HG03175 (cell line): ENCODE measurements around the gene KIF26A.
"Not testable (repeated sequence)": the region's sequence is repeated elsewhere in the genome, so short reads cannot be mapped to it uniquely, and the experiment has no call there.

Experiments used
- ATAC-seq: cut with Tn5 transposase; IDR thresholded peaks from one replicate; pipeline ENCODE4 v1.9.1; 2021; ENCODE audit warnings: mild to moderate bottlenecking, moderate library complexity; ENCODE audit not compliant: unreplicated experiment

The KIF26A gene

GRCh38 chr14:104219731-104220214 is 81.4 kb downstream of the KIF26A start:
- ATAC-seq = no peak

DNA sequence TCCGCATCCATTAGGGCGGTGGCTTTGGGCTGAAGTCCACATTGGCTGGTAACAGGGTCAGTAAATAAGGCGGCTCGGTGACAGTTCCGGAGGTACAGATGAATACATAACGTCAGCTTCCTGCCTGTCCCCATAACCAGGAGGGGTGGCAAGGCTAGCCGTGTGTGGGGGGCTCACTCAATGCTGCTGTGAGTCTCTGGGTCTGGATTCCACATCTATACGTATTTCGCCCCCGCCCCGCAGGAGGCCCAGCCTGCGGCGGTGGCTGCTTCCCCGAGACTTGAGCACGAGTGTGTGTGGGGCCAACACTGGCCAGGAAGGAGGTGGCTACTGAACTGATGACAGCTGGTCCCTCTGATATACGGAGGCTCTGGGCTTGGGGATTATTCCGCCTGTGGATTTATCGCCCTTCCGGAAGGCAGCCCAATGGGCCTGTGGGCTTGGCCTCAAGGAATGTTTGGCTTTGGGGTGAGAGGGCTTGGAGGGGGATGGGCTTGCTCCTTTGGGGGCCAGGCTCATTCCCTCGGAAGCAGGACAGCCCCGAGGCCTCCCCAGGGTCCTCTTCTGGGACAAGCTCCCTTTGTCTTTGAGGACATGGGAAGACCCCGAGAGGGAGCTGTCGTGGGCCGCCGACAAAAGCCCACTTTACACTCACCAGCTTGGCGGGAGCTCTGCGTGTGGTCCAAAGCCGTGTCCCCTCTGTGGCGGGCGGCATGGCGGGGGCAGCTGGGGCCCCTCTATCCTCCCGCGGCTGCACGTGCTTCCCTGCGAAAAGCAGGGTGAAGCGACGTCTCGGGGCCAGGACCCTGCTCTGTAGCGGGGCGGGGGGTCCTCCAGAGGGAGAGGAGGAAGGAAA is 82.1 kb downstream of the KIF26A start:
- ATAC-seq = no peak

GRCh38 chr14:104221071-104221625 is 82.8 kb downstream of the KIF26A start:
- no peak for ATAC-seq

GRCh38 chr14:104221636-104222369 is 83.4 kb downstream of the KIF26A start:
- ATAC-seq = no peak

DNA sequence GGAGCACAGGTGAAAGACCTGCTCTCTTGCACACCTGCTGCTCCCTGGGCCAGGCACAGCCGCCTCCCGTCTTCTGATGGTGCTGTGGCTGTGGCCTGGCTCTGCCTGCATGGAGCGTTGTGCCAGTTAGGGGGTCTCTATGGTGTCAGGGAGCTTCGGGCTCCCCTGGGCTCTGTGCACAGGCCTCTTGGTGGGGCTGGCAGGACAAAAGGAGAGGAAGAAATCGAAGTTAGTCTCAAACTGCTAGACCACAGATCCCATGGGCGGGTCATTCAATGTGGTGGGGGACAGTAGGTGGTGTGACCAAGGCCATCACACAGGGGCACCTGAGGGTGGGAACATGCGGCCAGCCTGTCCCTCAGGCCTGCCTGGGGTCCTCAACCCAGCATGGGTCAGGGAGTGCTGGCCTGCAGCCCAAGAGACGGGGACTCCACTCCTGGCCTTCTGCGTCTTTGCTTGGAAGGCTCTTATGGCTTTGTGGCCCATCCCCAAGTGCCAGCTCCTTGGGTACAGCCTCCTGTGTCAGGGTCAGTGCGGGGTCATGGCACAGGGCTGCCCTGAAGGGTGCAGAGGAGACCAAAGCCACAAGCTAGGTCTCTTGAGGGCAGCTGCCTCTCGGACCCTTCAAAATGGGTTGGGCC is 84.1 kb downstream of the KIF26A start:
- ATAC-seq = no peak

GRCh38 chr14:104223101-104224041 is 85.0 kb downstream of the KIF26A start:
- ATAC-seq = no peak

GRCh38 chr14:104224131-104224505 is 85.7 kb downstream of the KIF26A start:
- ATAC-seq = no peak

GRCh38 chr14:104224506-104225277 is 86.3 kb downstream of the KIF26A start:
- no peak for ATAC-seq

GRCh38 chr14:104225278-104226190 is 87.1 kb downstream of the KIF26A start:
- not testable (repeated sequence) for ATAC-seq

DNA sequence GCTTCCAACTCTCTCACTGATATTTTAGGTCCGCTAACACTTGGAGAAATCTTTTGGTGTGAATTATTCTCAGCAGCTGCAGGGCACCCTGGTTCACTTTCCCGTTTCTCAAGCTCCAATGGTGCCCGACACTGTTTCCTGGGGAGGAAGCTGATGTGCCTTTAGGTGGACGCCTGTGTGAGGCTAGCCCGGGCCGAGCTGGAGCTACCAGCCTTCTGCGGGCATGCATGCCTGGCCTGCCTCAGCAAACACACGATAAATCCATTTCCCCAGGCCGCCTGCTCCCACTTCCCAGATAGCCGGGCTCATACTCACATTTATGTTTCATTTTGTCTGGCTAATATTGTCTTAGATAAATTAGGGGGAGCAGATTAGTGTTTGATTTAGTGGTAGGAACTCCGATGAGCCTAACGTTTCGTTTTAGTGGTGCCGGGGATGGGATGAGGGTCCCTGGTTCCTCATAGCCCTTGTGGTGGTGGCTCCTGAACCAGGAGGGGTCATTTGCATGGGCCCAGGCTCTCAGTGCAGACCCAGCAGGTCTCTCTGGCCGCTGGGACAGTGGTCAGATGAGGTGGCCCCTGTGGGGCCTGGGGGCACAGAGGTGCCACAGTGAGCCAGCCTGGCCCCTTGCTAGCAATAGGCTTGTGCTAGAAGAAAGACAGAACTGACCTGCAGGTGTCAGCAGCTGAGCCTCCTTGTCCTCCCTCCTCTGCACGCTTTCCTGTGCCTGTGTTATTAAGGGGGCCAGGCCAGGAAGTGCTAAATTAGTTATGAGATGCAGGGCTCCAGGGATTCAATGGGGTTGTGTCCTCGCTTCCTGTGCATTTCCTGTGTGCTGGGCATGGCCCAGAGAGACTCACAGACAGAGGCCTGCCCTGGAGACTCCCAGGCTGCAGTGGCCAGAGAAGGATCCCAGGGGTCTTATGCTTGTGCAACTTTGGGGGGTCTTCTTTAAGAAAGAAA is 88.3 kb downstream of the KIF26A start:
- no peak for ATAC-seq

DNA sequence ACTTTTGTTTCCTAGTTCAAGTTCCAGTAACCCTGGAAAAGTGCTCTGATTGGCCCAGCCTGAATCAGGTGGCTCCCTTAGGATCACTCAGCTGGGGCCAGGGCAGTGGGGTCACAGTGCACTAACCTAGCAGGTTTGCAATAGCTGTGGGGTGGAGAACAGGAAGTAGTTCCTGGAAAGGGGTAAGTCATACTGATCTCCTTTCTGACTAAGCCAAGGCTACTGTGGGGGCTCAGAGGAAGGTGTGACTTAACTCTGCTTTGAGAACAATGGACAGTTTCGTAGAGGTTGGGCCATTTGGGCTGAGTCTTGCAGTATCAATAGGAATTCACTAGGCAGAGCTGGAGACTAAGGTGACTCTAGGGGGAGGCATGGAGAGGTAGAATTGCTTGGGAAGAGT is 89.4 kb downstream of the KIF26A start:
- ATAC-seq = no peak

DNA sequence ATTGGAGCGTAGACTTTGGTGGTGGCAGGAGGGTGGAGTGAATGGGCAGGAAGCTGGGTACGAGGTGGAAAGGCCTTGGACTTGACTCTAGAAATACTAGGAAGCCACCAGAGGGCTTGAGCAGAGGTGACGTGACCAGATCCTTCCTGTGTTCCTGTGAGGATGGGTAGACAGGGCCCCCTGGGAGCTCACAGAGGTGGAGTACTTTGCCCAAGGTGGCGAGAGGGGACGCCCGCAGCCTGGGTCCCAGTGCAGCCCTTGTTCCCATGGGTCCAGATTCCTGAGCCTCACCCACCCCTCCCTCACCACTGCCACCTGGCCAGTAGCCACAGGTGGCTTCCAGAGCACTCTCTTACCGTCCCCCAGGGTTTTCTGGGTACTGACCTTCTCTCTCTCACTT is 89.8 kb downstream of the KIF26A start:
- ATAC-seq = no peak

DNA sequence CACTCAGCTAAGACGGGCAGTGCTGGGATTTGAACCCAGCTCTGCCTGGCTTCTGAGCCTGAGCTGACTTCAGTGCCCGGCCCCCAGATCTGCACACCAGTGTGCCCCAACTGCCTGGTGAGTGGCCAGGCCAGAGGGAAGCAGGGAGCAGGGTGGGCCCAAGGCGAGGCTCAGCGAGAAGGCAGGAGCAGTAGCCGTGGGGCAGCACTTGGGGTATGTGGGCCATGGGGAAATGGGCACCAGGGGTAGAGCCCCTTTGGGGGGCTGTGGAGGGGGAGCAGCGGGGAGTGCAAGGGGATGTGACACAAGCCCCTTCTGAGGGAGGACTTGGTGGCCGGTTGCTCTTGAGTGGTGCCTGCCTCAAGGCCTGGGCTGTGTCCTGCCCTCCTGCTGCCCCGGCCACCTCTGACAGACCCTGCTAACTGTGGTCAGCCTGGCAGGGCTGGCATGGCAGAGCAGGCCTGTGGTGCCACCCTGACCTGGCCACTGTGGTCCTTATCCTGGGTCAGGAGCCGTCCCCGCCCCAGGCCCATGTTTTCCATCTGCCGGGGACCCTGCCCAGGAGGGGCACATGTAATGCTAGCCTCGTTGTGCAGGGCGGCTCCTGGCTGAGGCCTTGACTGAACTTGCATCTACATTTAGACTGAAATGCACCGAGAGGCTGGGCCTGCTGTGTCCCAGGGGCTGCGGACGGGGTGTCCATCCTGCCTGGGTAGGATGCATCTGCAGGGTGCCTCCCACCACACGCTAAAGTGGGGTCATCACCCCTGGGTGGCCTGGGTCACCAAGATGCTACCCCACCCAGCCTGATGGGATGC is 90.5 kb downstream of the KIF26A start:
- ATAC-seq = no peak

DNA sequence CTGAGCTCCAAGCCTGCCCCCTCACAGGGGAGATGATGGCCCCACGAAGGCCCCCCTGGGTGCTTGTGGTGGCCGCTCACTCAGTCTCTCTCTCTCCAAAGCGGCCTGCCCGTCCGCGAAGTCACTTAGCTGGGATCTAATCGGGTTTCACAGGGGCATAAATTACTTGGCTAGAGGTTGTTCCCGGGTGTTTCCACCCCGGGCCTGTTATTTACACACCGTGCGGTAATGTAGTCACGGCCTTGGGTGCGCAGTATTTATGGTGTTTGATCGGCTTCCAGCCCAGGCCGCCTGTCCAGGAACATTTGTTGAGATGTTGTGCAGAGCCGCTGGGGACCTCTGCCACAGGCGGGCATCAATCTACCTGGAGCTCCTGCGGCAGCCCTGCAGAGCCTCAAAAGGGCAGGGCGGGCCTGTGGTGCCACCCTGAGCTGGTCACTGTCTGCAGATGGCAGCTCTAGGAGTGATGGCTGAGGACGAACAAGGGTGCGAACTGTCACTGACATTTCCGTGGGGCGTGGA is 91.2 kb downstream of the KIF26A start:
- no peak for ATAC-seq

DNA sequence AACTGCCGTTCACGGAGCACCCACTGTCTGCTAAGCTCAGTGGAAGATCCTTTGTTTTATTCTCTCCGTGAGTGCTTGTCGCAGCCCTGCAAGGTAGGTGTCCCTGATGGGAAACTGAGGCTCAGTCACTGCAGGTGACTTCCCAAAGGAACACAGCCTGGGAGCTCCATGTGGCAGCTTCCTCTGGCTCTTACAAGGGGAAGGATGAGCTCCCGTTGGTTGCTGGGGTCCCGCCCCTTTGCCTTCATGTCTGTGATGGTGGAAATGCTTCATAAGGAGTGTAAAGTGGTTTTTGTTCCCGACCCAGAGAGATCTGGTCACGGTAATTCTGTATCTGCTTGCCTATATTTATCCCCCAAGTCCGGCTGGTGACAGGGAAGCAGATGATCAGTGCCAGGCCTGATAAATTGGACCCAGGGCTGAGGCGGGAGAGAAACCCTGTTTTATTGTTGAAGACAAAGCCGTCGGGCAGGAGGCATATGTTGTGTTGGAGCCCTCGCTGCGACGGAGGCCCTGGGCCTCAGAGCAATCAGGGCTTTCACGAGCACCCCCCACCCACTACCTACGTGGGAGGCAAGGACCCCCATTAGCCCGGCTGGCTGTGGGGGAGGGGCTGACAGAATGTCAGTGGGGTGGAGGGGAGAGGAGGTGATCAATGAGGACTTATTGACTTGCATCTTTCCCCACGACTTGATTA is 91.9 kb downstream of the KIF26A start:
- no peak for ATAC-seq
